ENCODE measurements around the gene TRPM7.
A peak's percentile ranks its signal among the peaks of the same experiment; 100 is the strongest.
"Not testable (repeated sequence)": the region's sequence is repeated elsewhere in the genome, so short reads cannot be mapped to it uniquely, and the experiment has no call there.

Gene TRPM7

DNA sequence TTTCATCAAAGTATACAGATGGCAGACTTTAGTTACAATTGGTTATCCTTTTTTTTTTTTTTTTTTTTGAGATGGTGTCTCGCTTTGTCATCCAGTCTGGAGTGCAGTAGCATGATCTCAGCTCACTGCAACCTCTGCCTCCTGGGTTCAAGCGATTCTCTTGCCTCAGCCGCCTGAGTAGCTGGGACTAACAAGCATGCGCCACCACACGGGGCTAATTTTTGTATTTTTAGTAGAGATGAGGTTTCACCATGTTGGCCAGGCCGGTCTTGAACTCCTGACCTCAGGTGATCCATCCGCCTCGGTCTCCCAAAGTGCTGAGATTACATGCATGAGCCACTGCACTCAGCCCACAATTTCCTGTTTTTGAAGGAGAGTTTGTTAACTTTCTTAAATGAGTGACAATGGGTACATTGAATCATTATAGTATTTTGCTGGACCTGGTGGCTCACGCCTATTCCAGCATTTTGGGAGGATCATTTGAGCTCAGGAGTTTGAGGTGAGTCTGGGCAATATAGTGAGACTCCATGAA, 8.1 kb upstream of the TRPM7 start:
- H3K4me3 ChIP-seq (ENCODE audit: low read length); H3K9me3 ChIP-seq (ENCODE audit: control insufficient read depth, insufficient read depth, low read length); H3K4me1 ChIP-seq (ENCODE audit: control insufficient read depth, insufficient read depth, low read length); H3K27me3 ChIP-seq (ENCODE audit: control insufficient read depth, insufficient read depth, low read length); H3K36me3 ChIP-seq (ENCODE audit: control insufficient read depth, insufficient read depth, low read length); DNase-seq (ENCODE audit: low read depth, low spot score); H3K27ac ChIP-seq (ENCODE audit: low read length): not testable (repeated sequence)
- no CpG with 5 or more reads among the region's 9 CpGs for WGBS (ENCODE audit: insufficient coverage, insufficient read length)

DNA sequence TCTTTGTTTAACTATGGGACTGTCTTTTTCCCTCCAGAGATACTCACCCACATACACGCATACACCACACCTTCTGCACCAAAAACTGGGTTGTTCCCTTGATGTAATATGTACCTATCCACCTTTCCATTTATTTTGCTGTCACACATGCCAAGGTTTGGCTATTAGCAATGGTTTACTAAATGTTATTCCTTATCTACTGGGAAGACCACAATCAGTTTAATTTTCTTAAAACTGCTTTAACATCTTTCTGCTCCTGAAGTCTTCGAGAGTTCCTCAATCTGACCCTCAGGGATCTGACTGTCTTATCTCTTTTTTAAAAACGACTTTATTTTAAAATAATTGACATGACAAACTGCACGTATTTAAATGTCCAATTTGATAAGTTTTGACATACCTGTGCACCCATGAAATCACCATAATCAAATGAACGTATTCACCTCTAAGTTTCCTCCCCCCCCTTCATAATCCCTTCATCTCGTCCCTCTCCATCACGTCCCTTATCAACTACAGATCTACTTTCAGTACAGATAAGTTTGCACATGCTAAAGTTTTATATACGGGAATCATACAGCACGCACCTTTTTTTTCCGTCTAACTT, 805 bp upstream of the TRPM7 start:
- H3K36me3 ChIP-seq (ENCODE audit: control insufficient read depth, insufficient read depth, low read length): no peaks in the 10 kb centered on the region
- H3K4me1 ChIP-seq (ENCODE audit: control insufficient read depth, insufficient read depth, low read length): no peaks in the 10 kb centered on the region; the same call in 1 of the 2 replicates
- DNase-seq (ENCODE audit: low read depth, low spot score): no peak
- no peak overlapping the region for H3K27ac ChIP-seq (ENCODE audit: low read length)
- H3K27me3 ChIP-seq (ENCODE audit: control insufficient read depth, insufficient read depth, low read length): no peaks in the 10 kb centered on the region
- H3K4me3 ChIP-seq (ENCODE audit: low read length): peak overlapping the region; percentile 85; the same call in 1 of the 2 replicates
- no peaks in the 10 kb centered on the region for H3K9me3 ChIP-seq (ENCODE audit: control insufficient read depth, insufficient read depth, low read length)
- whole genome bisulfite sequencing (ENCODE audit: insufficient coverage, insufficient read length): 100% methylated on average over 4 of the region's 10 CpGs

DNA sequence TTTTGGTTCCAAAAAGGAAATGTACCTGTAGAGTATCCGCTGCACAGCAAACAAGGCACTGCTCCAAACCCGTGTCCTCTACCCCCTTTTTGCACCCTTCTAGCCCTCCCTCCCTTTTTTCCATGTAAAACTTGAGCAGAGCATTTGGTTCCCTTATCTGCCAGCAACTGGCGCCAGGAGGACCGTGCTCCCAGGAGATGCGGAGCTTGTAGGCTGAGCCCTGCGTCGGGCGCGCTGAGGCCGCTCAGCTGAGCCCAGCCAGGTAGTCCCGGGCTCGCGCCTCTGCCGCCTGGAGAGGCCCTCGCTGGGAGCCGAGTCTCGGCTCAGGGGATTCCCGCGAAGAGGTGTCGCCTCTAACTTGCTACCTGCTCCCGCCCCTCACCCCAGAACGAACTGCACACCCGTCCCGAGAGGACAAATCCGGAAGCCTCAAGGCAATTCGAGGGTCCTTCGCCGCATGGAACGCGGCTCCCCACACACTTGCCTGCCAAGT, 575 bp downstream of the TRPM7 start:
- Histone ChIP-seq H3K27ac (ENCODE audit: low read length) (no peak overlapping the region), H3K27me3 (ENCODE audit: control insufficient read depth, insufficient read depth, low read length) (no peaks in the 10 kb centered on the region), H3K4me3 (ENCODE audit: low read length) (peak overlapping the region; percentile 85), H3K36me3 (ENCODE audit: control insufficient read depth, insufficient read depth, low read length) (no peaks in the 10 kb centered on the region), H3K4me1 (ENCODE audit: control insufficient read depth, insufficient read depth, low read length) (no peaks in the 10 kb centered on the region; the same call in 1 of the 2 replicates), H3K9me3 (ENCODE audit: control insufficient read depth, insufficient read depth, low read length) (no peaks in the 10 kb centered on the region)
- WGBS (ENCODE audit: insufficient coverage, insufficient read length): no CpG with 5 or more reads among the region's 30 CpGs
- DNase-seq (ENCODE audit: low read depth, low spot score): peak; percentile 5

DNA sequence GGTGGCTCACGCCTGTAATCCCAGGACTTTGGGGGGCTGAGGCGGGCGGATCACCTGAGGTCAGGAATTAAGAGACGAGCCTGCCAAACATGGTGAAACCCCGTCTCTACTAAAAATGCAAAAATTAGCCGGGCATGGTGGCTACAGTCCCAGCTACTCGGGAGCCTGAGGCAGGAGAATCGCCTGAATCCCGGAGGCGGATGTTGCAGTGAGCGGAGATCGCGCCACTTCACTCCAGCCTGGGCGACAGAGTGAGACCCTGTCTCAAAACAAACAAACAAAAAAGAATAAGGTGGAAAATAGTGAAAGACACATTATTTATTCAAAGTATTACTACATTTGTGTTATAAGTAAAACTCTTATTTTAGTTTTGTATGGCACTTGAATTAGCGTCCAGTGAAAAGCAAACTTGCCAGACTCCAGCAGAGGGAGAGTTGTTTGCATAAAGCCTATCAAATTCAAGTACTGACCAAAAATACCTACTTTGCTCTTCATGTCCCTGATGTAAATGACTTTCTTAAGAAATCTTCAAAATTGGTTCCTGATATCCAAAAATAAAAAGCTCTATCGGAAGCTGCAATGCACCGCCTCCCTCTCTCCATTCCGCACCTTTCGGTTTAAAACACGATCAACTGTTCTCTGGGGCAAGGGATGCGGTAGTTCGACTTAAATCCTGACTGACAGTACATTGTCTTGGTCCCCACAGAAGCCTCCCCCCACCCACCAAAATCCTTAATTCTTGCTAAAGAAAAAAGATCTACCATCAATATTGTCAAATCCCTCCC, 1.2 kb downstream of the TRPM7 start:
- H3K9me3 ChIP-seq (ENCODE audit: control insufficient read depth, insufficient read depth, low read length): no peaks in the 10 kb centered on the region
- H3K27me3 ChIP-seq (ENCODE audit: control insufficient read depth, insufficient read depth, low read length): no peaks in the 10 kb centered on the region
- WGBS (ENCODE audit: insufficient coverage, insufficient read length): no CpG with 5 or more reads among the region's 22 CpGs
- peak overlapping the region; percentile 85; the same call in 1 of the 2 replicates for H3K4me3 ChIP-seq (ENCODE audit: low read length)
- DNase-seq (ENCODE audit: low read depth, low spot score): no peak
- H3K36me3 ChIP-seq (ENCODE audit: control insufficient read depth, insufficient read depth, low read length): no peaks in the 10 kb centered on the region
- no peak overlapping the region for H3K27ac ChIP-seq (ENCODE audit: low read length)
- no peaks in the 10 kb centered on the region; the same call in 1 of the 2 replicates for H3K4me1 ChIP-seq (ENCODE audit: control insufficient read depth, insufficient read depth, low read length)

DNA sequence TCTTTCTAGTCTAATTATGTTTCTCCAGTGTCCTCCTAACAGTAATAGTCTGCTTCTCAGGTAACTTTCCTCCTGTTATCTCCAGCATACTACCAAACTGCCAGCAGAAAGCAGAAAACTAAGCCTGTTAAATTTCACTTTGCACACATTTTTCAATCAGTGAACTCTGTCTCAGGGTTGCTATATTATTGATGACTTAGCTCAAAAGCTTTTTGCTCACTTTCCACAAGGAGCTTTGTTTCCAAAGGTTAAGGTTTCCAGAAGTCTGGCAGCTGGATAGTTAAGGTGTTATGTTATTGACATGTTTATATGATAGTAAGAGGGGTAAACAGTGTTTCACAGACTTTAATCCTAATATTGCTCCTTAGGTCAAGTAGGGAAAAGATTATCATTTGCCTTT, 5.1 kb downstream of the TRPM7 start:
- Histone ChIP-seq H3K36me3 (ENCODE audit: control insufficient read depth, insufficient read depth, low read length) (no peaks in the 10 kb centered on the region), H3K4me3 (ENCODE audit: low read length) (no peak overlapping the region), H3K27me3 (ENCODE audit: control insufficient read depth, insufficient read depth, low read length) (no peaks in the 10 kb centered on the region), H3K27ac (ENCODE audit: low read length) (no peak overlapping the region), H3K4me1 (ENCODE audit: control insufficient read depth, insufficient read depth, low read length) (no peaks in the 10 kb centered on the region), H3K9me3 (ENCODE audit: control insufficient read depth, insufficient read depth, low read length) (no peaks in the 10 kb centered on the region)
- DNase-seq (ENCODE audit: low read depth, low spot score): no peak

DNA sequence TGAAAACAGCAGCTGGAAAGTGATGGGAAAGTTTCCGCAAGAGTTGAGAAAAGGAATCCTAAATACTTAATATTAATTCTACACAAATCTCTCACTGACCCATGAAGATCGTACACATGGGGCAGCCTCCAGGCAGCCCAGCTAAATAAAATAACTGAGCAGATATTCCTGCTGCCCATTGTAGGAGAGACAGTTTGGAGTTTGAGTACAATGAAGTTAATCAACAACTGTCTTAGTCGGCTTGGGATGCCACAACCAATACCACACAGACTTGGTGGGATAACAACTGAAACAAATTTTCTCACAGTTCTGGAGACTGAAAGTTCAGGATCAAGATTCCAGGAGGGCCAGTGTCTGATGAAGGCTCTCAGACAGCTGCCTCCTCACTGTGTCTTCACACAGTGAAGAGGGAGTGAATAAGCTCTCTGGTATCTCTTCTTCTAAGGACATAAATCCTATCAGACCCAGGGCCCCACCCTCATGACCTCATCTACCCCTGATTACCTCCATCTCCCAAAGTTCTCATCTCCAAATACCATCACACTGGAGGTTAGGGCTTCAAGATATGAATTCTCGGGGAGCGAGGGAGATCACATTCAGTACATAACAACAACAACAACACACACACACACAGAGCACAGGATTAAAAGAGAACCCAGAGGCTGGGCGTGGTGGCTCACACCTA, 9.7 kb downstream of the TRPM7 start:
- H3K27ac ChIP-seq (ENCODE audit: low read length): no peak overlapping the region
- H3K27me3 ChIP-seq (ENCODE audit: control insufficient read depth, insufficient read depth, low read length): no peaks in the 10 kb centered on the region
- no peak for DNase-seq (ENCODE audit: low read depth, low spot score)
- H3K9me3 ChIP-seq (ENCODE audit: control insufficient read depth, insufficient read depth, low read length): no peaks in the 10 kb centered on the region
- H3K4me1 ChIP-seq (ENCODE audit: control insufficient read depth, insufficient read depth, low read length): no peaks in the 10 kb centered on the region
- H3K36me3 ChIP-seq (ENCODE audit: control insufficient read depth, insufficient read depth, low read length): no peaks in the 10 kb centered on the region; the same call in 1 of the 2 replicates
- WGBS (ENCODE audit: insufficient coverage, insufficient read length): no CpG with 5 or more reads among the region's 6 CpGs
- H3K4me3 ChIP-seq (ENCODE audit: low read length): no peak overlapping the region

DNA sequence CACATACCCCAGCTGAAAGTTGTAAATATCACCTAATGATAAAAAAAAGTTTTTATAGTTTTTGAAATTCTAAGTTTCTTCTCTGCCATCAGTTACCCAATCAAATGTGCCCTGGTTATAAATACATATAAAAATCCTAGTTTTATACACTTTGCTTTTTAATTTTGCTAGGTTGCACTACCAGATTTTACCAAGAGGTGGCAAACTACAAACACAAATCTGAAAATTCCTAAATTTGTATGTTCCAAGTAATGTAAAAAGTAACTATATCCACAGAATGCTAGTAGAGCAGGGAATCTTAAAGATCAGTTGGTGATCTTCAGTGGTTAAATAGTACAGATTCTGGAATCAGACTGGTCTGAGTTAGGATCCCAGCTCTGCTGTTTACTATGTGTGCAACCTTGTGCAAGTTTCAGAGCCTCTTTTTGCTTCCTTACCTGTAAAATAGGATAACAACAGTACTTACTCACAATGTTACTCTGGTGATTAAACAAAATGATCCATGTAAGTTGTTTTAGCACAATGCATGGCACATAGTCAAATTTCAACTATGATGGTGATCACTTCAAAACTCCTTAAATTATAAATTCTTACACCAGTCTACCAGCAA, 11.0 kb downstream of the TRPM7 start:
- no peak overlapping the region for H3K27ac ChIP-seq (ENCODE audit: low read length)
- no peaks in the 10 kb centered on the region; the same call in 1 of the 2 replicates for H3K36me3 ChIP-seq (ENCODE audit: control insufficient read depth, insufficient read depth, low read length)
- no peaks in the 10 kb centered on the region for H3K4me1 ChIP-seq (ENCODE audit: control insufficient read depth, insufficient read depth, low read length)
- H3K4me3 ChIP-seq (ENCODE audit: low read length): no peak overlapping the region
- no peaks in the 10 kb centered on the region for H3K27me3 ChIP-seq (ENCODE audit: control insufficient read depth, insufficient read depth, low read length)
- H3K9me3 ChIP-seq (ENCODE audit: control insufficient read depth, insufficient read depth, low read length): no peaks in the 10 kb centered on the region
- DNase-seq (ENCODE audit: low read depth, low spot score): no peak

DNA sequence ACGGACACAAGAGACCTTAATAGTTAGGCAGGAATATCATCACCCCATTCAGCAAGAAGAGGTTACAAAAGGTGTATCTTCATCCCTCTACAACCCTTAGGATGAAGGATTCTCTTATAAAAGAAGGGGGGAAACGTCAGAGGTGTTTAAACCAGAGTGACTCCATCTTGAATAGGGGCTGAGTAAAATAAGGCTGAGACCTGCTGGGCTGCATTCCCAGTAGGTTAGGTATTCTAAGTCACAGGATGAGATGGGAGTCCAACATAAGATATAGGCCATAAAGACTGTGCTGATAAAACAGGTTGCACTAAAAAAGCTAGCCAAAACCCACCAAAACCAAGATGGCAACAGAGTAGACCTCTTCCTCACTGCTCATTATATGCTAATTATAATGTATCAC, 16.5 kb downstream of the TRPM7 start:
- no peaks in the 10 kb centered on the region for H3K9me3 ChIP-seq (ENCODE audit: control insufficient read depth, insufficient read depth, low read length)
- H3K36me3 ChIP-seq (ENCODE audit: control insufficient read depth, insufficient read depth, low read length): no peaks in the 10 kb centered on the region; the same call in 1 of the 2 replicates
- H3K27me3 ChIP-seq (ENCODE audit: control insufficient read depth, insufficient read depth, low read length): no peaks in the 10 kb centered on the region
- no peak for DNase-seq (ENCODE audit: low read depth, low spot score)
- WGBS (ENCODE audit: insufficient coverage, insufficient read length): no CpG with 5 or more reads among the region's 2 CpGs
- H3K27ac ChIP-seq (ENCODE audit: low read length): no peak overlapping the region
- no peaks in the 10 kb centered on the region for H3K4me1 ChIP-seq (ENCODE audit: control insufficient read depth, insufficient read depth, low read length)
- no peak overlapping the region for H3K4me3 ChIP-seq (ENCODE audit: low read length)

DNA sequence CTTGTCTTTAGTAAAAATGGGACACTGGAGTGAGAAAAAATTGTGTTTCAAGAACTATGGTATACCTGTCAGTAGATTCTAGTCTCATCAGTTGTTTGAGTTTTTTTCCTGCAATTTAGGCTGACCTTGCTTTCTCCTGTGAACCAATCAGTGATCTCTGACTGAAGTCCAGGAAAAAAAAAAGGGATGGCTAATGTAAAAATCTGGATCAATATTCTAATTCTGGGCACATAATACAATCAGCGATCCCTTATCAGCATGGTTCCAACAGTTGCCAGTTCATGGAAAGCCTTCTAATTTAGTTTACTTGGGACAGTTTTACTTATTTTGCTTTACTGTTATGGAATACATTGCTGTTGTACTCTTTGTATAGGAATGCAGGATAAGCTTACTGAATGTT, 17.0 kb downstream of the TRPM7 start:
- H3K27me3 ChIP-seq (ENCODE audit: control insufficient read depth, insufficient read depth, low read length): no peaks in the 10 kb centered on the region

DNA sequence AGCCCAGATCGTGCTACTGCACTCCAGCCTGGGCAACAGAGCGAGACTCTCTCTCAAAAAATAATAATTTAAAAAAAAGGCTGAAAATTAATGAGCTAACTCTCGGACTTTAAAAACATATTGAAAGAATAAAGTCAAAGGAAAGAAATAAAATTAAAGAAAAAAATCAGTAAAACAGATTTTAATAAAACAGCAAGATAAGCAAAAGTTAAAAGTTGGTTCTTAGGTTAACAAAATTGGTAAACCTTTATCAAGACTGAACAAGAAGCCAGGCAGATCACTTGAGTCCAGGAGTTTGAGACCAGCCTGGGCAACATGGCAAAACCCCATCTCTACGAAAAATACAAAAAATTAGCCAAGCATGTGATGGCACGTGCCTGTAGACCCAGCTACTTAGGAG, 20.7 kb downstream of the TRPM7 start:
- DNase-seq (ENCODE audit: low read depth, low spot score): no peak
- no peaks in the 10 kb centered on the region for H3K27me3 ChIP-seq (ENCODE audit: control insufficient read depth, insufficient read depth, low read length)
- WGBS (ENCODE audit: insufficient coverage, insufficient read length): no CpG with 5 or more reads among the region's 5 CpGs
- no peak overlapping the region for H3K4me3 ChIP-seq (ENCODE audit: low read length)
- no peak overlapping the region for H3K27ac ChIP-seq (ENCODE audit: low read length)
- no peaks in the 10 kb centered on the region for H3K36me3 ChIP-seq (ENCODE audit: control insufficient read depth, insufficient read depth, low read length)
- H3K4me1 ChIP-seq (ENCODE audit: control insufficient read depth, insufficient read depth, low read length): no peaks in the 10 kb centered on the region
- no peaks in the 10 kb centered on the region for H3K9me3 ChIP-seq (ENCODE audit: control insufficient read depth, insufficient read depth, low read length)

More for the DNA sequence above, 17.0 kb downstream of the TRPM7 start:
- Histone ChIP-seq H3K4me1 (ENCODE audit: control insufficient read depth, insufficient read depth, low read length) (no peaks in the 10 kb centered on the region), H3K27ac (ENCODE audit: low read length) (no peak overlapping the region), H3K4me3 (ENCODE audit: low read length) (no peak overlapping the region), H3K36me3 (ENCODE audit: control insufficient read depth, insufficient read depth, low read length) (no peaks in the 10 kb centered on the region; the same call in 1 of the 2 replicates), H3K9me3 (ENCODE audit: control insufficient read depth, insufficient read depth, low read length) (no peaks in the 10 kb centered on the region)
- WGBS (ENCODE audit: insufficient coverage, insufficient read length): no CpG with 5 or more reads among the region's 1 CpG
- DNase-seq (ENCODE audit: low read depth, low spot score): no peak
